GM12865 (cell line): Measurements from ENCODE around the gene CCNJL.

Experiments
- DNase-seq: peaks from one replicate; pipeline ENCODE4 v3.0.0; 2010; ENCODE audit warnings: low read depth
- H3K4me3 ChIP-seq: 2 replicates; pipeline ENCODE4 v1.5.1; 2011; ENCODE audit warnings: mild to moderate bottlenecking, low read depth, low read length, control low read depth
- CTCF ChIP-seq: IDR thresholded peaks from 2 replicates; pipeline ENCODE4 v1.5.1; 2011; ENCODE audit warnings: low read length, control low read depth, low read depth, inconsistent platforms; ENCODE audit not compliant: insufficient read depth; ENCODE audit errors: missing control alignments

Gene CCNJL

GRCh38 chr5:160306696-160307095 lies 5.7 kb downstream of the CCNJL start:
- no peak for DNase-seq
- no peak overlapping the region for H3K4me3 ChIP-seq
- TF ChIP-seq CTCF = no peak

DNA sequence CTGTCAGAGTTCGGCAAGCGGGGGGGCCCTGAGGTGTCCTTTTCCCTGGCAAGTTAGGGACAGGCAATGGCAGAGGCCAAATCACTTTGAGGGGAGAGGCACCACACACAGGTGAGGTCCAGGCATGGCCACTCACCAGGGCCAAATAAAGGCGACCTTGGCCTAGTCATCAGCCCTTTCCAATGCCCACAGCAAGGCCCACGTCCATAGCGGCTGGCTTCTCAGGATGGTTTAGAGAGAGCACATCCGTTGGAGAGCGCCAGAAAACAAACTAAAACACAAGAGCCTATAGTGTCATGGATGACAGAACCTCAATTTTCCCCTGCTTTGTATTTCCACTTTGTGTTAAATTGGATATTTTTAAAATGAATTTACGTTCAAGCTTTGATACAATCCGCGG lies 7.0 kb downstream of the CCNJL start:
- H3K4me3 ChIP-seq = no peak overlapping the region
- no peak for TF ChIP-seq CTCF

GRCh38 chr5:160303690-160304089 lies 8.7 kb downstream of the CCNJL start:
- no peak overlapping the region for H3K4me3 ChIP-seq
- DNase-seq = no peak
- no peak for TF ChIP-seq CTCF

More for the DNA sequence above, 7.0 kb downstream of the CCNJL start:
- DNase-seq = no peak

DNA sequence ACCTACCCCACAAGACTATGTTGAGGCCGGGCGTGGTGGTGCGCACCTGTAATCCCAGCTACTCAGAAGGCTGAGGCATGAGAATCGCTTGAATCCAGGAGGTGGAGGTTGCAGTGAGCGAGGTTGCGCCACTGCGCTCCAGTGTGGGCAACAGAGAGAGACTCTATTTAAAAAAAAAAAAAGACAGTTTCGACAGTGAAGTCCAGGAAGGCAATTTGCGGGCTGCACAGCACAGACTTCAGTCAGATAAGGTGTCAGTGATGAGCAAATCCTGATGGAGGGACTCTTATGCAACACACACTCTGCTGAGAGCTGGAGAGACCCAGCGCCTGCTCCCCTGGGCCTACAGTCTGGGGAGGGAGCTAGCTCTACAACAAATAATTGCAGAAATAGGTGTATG lies 14.2 kb downstream of the CCNJL start:
- no peak for TF ChIP-seq CTCF
- H3K4me3 ChIP-seq = no peak overlapping the region
- no peak for DNase-seq

DNA sequence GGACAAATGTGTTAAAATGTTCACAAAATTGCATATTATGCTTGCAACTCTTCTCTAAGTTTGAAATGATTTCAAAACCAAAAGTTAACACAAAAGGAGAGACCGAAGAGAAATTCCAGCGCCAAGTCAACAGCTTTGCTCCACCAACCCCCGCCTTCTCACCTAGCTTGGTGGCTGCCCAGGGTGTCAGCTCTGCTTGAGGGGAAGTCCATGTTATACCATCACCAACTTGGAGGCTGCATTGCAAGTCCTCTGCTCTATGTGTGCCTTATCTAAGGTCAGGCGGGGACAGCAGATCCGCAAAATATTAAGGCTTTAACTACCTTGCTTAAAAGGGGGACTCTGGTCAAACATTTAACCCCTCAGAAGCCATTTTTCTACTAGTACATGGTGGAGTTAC lies 14.6 kb downstream of the CCNJL start:
- no peak overlapping the region for H3K4me3 ChIP-seq
- DNase-seq = no peak
- TF ChIP-seq CTCF = no peak

- no peak overlapping the region for H3K4me3 ChIP-seq
- TF ChIP-seq CTCF = no peak
- no peak for DNase-seq
Measured at GRCh38 chr5:160297004-160297403, 15.4 kb downstream of the CCNJL start.

- H3K4me3 ChIP-seq = no peak overlapping the region
- no peak for TF ChIP-seq CTCF
- DNase-seq = no peak
Measured at GRCh38 chr5:160296496-160296895, 15.9 kb downstream of the CCNJL start.
